ENCODE results near the gene GABRG3.

The GABRG3 gene

GRCh38 chr15:27250223-27250622 lies 279.2 kb downstream of the GABRG3 start:
- DNase-seq, result no peak

GRCh38 chr15:27254055-27254454 lies 283.1 kb downstream of the GABRG3 start:
- no peak for DNase-seq

GRCh38 chr15:27254801-27255200 lies 283.8 kb downstream of the GABRG3 start:
- DNase-seq, result no peak

- no peak for DNase-seq
Measured at GRCh38 chr15:27256446-27256845, 285.5 kb downstream of the GABRG3 start.

- no peak for DNase-seq
Measured at GRCh38 chr15:27258287-27258686, 287.3 kb downstream of the GABRG3 start.

GRCh38 chr15:27260523-27260922 lies 289.5 kb downstream of the GABRG3 start:
- DNase-seq, result no peak

GRCh38 chr15:27268923-27269322 lies 297.9 kb downstream of the GABRG3 start:
- DNase-seq, result no peak

- no peak for DNase-seq
Measured at GRCh38 chr15:27271258-27271657, 300.3 kb downstream of the GABRG3 start.

GRCh38 chr15:27272427-27272826 lies 301.4 kb downstream of the GABRG3 start:
- DNase-seq, result no peak

GRCh38 chr15:27273506-27273905 lies 302.5 kb downstream of the GABRG3 start:
- no peak for DNase-seq

- DNase-seq, result no peak
Measured at GRCh38 chr15:27278761-27279160, 307.8 kb downstream of the GABRG3 start.

GRCh38 chr15:27292641-27293040 lies 321.7 kb downstream of the GABRG3 start:
- no peak for DNase-seq

- no peak for DNase-seq
Measured at GRCh38 chr15:27293607-27294006, 322.6 kb downstream of the GABRG3 start.

GRCh38 chr15:27317736-27318135 lies 346.8 kb downstream of the GABRG3 start:
- DNase-seq, result no peak

GRCh38 chr15:27323801-27324200 lies 352.8 kb downstream of the GABRG3 start:
- no peak for DNase-seq

GRCh38 chr15:27324886-27325615 lies 354.1 kb downstream of the GABRG3 start:
- DNase-seq, result no peak

GRCh38 chr15:27327467-27328025 lies 356.6 kb downstream of the GABRG3 start:
- no peak for DNase-seq

- no peak for DNase-seq
Measured at GRCh38 chr15:27328186-27328585, 357.2 kb downstream of the GABRG3 start.

GRCh38 chr15:27328608-27329007 lies 357.6 kb downstream of the GABRG3 start:
- no peak for DNase-seq

GRCh38 chr15:27330326-27330725 lies 359.3 kb downstream of the GABRG3 start:
- DNase-seq, result no peak

GRCh38 chr15:27336676-27337075 lies 365.7 kb downstream of the GABRG3 start:
- DNase-seq, result no peak

GRCh38 chr15:27339138-27339537 lies 368.2 kb downstream of the GABRG3 start:
- DNase-seq, result no peak

- no peak for DNase-seq
Measured at GRCh38 chr15:27341780-27342343, 370.9 kb downstream of the GABRG3 start.

- no peak for DNase-seq
Measured at GRCh38 chr15:27342991-27343390, 372.0 kb downstream of the GABRG3 start.

GRCh38 chr15:27352136-27352535 lies 381.2 kb downstream of the GABRG3 start:
- no peak for DNase-seq

All from stimulated activated naive CD4-positive, alpha-beta T cell treated with Interleukin-2 at 50 U/mL for 16 hours (primary cell).